WTC11 (cell line): ENCODE measurements around the gene DUSP11.

Source experiments
- ATF1 ChIP-seq: sonication (generic); formaldehyde crosslinking; IDR thresholded peaks from 2 replicates; pipeline ENCODE4 v1.8.1; 2023; ENCODE audit warnings: mild to moderate bottlenecking, moderate library complexity, missing genetic modification reagents
- FOXP1 ChIP-seq: sonication (generic); formaldehyde crosslinking; IDR thresholded peaks from 2 replicates; pipeline ENCODE4 v1.8.0; 2022; ENCODE audit warnings: missing genetic modification reagents, mild to moderate bottlenecking, moderate library complexity, borderline replicate concordance
- GTF2I ChIP-seq: fragments of 250-450 bp; sonication (Bioruptor Pico); conservative IDR thresholded peaks from 2 replicates; pipeline ENCODE4 v1.4.0; 2021; ENCODE audit warnings: mild to moderate bottlenecking
- NFYB ChIP-seq: sonication (generic); formaldehyde crosslinking; conservative IDR thresholded peaks from 2 replicates; pipeline ENCODE4 v1.8.0; 2022; ENCODE audit warnings: low read depth, missing genetic modification reagents
- NR3C1 ChIP-seq: sonication (generic); formaldehyde crosslinking; conservative IDR thresholded peaks from 2 replicates; pipeline ENCODE4 v1.8.1; 2023; ENCODE audit warnings: low read depth, mild to moderate bottlenecking, missing genetic modification reagents
- RORB ChIP-seq: fragments of 250-450 bp; sonication (Bioruptor Pico); IDR thresholded peaks from 2 replicates; pipeline ENCODE4 v1.9.0; 2021; ENCODE audit warnings: mild to moderate bottlenecking
- TEAD4 ChIP-seq: sonication (generic); formaldehyde crosslinking; IDR thresholded peaks from 2 replicates; pipeline ENCODE4 v1.8.0; 2022; ENCODE audit warnings: mild to moderate bottlenecking, missing genetic modification reagents
- ZNF219 ChIP-seq: sonication (generic); formaldehyde crosslinking; IDR thresholded peaks from 2 replicates; pipeline ENCODE4 v1.8.0; 2023; ENCODE audit warnings: missing genetic modification reagents, mild to moderate bottlenecking, borderline replicate concordance
- ZNF317 ChIP-seq: sonication (generic); formaldehyde crosslinking; IDR thresholded peaks from 2 replicates; pipeline ENCODE4 v1.8.1; 2023; ENCODE audit warnings: low read depth, mild to moderate bottlenecking, moderate library complexity, missing genetic modification reagents, borderline replicate concordance
- TF ChIP-seq, protein P1 (sequence below): fragments of 200-600 bp; IDR thresholded peaks from 2 replicates; pipeline ENCODE4 v1.8.0; 2022; ENCODE audit warnings: antibody characterized with exemption
- TF ChIP-seq, protein P2 (sequence below): sonication (generic); formaldehyde crosslinking; IDR thresholded peaks from 2 replicates; pipeline ENCODE4 v1.8.0; 2022; ENCODE audit warnings: mild to moderate bottlenecking, missing genetic modification reagents

DNA sequence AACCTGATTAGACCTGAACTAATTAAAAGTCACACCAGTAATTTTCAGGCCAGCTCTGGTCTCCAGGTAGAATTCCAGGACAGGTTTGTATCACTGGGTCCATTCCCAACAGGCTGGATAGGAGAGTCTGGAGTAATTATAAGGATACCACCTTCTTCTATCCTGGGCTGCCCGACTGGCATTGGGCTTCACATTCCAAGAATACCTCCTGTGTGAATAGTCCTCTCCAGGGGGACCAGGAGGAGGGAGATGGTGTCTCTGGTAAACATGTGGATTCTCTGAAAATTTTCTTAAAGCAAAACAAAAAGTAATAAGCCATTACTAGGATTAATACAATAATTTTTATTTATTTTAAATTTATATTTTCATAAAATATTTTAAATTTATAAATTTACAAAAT lies 17.3 kb downstream of the DUSP11 start:
- TF ChIP-seq TEAD4 (CRISPR knock-in tag): no peak
- TF ChIP-seq, protein P1, sequence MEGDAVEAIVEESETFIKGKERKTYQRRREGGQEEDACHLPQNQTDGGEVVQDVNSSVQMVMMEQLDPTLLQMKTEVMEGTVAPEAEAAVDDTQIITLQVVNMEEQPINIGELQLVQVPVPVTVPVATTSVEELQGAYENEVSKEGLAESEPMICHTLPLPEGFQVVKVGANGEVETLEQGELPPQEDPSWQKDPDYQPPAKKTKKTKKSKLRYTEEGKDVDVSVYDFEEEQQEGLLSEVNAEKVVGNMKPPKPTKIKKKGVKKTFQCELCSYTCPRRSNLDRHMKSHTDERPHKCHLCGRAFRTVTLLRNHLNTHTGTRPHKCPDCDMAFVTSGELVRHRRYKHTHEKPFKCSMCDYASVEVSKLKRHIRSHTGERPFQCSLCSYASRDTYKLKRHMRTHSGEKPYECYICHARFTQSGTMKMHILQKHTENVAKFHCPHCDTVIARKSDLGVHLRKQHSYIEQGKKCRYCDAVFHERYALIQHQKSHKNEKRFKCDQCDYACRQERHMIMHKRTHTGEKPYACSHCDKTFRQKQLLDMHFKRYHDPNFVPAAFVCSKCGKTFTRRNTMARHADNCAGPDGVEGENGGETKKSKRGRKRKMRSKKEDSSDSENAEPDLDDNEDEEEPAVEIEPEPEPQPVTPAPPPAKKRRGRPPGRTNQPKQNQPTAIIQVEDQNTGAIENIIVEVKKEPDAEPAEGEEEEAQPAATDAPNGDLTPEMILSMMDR: no peak
- TF ChIP-seq FOXP1 (CRISPR knock-in tag): no peak
- TF ChIP-seq ZNF219 (CRISPR knock-in tag): no peak
- TF ChIP-seq, protein P2, sequence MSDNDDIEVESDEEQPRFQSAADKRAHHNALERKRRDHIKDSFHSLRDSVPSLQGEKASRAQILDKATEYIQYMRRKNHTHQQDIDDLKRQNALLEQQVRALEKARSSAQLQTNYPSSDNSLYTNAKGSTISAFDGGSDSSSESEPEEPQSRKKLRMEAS (CRISPR knock-in tag): no peak
- TF ChIP-seq RORB: no peak
- no peak for TF ChIP-seq NFYB (CRISPR knock-in tag)
- TF ChIP-seq ZNF317 (CRISPR knock-in tag): no peak
- TF ChIP-seq GTF2I (CRISPR knock-in tag): no peak
- TF ChIP-seq ATF1 (CRISPR knock-in tag): no peak
- TF ChIP-seq NR3C1: no peak
